ENCODE results near the gene SORCS3. TPM values are rescaled to one million over a fixed set of nuclear protein-coding genes. Genes with fewer than 3 reads are reported as not detected.

SORCS3 gene
- total RNA-seq = 1.3 and 6.8 TPM in 2 replicates

DNA sequence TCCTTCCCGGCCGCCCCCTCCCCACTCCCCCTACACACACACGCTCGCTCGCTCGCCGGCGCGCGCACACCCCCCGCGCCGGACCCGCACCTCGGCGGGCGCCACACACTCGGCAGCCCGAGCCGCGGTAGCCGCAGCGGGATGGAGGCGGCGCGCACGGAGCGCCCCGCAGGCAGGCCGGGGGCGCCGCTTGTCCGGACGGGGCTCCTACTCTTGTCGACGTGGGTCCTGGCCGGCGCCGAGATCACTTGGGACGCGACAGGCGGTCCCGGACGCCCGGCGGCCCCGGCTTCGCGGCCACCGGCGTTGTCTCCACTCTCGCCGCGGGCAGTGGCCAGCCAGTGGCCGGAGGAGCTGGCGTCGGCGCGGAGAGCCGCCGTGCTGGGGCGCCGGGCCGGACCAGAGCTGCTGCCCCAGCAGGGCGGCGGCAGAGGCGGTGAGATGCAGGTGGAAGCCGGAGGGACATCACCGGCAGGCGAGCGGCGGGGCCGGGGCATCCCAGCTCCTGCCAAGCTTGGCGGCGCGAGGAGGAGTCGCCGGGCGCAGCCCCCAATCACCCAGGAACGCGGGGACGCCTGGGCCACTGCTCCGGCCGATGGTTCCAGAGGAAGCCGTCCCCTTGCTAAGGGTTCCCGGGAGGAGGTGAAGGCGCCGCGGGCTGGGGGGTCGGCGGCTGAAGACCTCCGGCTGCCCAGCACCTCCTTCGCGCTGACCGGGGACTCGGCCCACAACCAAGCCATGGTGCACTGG is at the start of gene SORCS3:
Gene SORCS3, plus strand, starts transcription at position 104 of the 750 bp plus-strand sequence.

